B cell (primary cell): ENCODE results near the gene SSX2IP. TPM values are rescaled to one million over a fixed set of nuclear protein-coding genes. Genes with fewer than 3 reads are reported as not detected.

ENCODE experiments used
- ATAC-seq: fragments of 200-7000 bp; cut with Tn5 transposase; one replicate; pipeline ENCODE4 v1.10.0; 2021; ENCODE audit warnings: low read depth, mild to moderate bottlenecking, moderate number of reproducible peaks, moderate library complexity
- CTCF ChIA-PET: fragments of 350-600 bp; sonication (Branson Sonifier 250); formaldehyde crosslinking; loops from one replicate; lab custom pipeline; 2021; ENCODE audit warnings: antibody characterized with exemption, inconsistent platforms; lab: Charles Lee
- POLR2A ChIA-PET: fragments of 350-600 bp; sonication (Branson Sonifier 250); formaldehyde crosslinking; loops from one replicate; lab custom pipeline; 2021; ENCODE audit warnings: antibody characterized with exemption; lab: Charles Lee
- DNase-seq: peaks from one replicate; pipeline ENCODE4 v3.0.0; 2013
- H2AFZ ChIP-seq: 2 replicates; pipeline ENCODE4 v1.6.1; 2012; ENCODE audit warnings: mild to moderate bottlenecking, low read depth, low read length; ENCODE audit not compliant: insufficient read depth, poor library complexity, severe bottlenecking
- H3K27ac ChIP-seq, 2 donors: 1 replicate in 1 of 2; 2 replicates in 1 of 2; pipeline ENCODE4 v1.5.1; 2012 to 2013; ENCODE audit warnings: low read length in 2 of 2, mild to moderate bottlenecking in 2 of 2, moderate library complexity in 1 of 2
- H3K27me3 ChIP-seq, 4 experiments: fragments of 200-600 bp in 1 of 4; sonication (generic) in 1 of 4; replicated peaks in 1 of 4; 1 replicate in 2 of 4; 2 replicates in 2 of 4; pipeline versions ENCODE4 v1.6.1 to v1.7.0; 2013 to 2016; ENCODE audit warnings: low read length in 3 of 4, mild to moderate bottlenecking in 2 of 4, mixed read lengths in 1 of 4, moderate library complexity in 1 of 4; ENCODE audit not compliant: insufficient read depth in 4 of 4, control insufficient read depth in 3 of 4; ENCODE audit errors: control extremely low read depth in 1 of 4
- H3K36me3 ChIP-seq, 2 experiments: replicated peaks in 1 of 2; 1 replicate in 1 of 2; 2 replicates in 1 of 2; pipeline versions ENCODE4 v1.6.1 to v1.7.1; 2013; ENCODE audit warnings: low read length in 1 of 2; ENCODE audit not compliant: insufficient read depth in 2 of 2, control insufficient read depth in 1 of 2; ENCODE audit errors: control extremely low read depth in 1 of 2, extremely low read depth in 1 of 2
- H3K4me1 ChIP-seq, 2 donors: fragments of 200-600 bp in 1 of 2; sonication (generic) in 1 of 2; 1 replicate in 1 of 2; 2 replicates in 1 of 2; pipeline versions ENCODE4 v1.5.1 to v1.6.1; 2013 to 2017; ENCODE audit warnings: low read length in 2 of 2; ENCODE audit not compliant: control insufficient read depth in 2 of 2, insufficient read depth in 2 of 2
- H3K4me2 ChIP-seq: replicated peaks from 2 replicates; pipeline ENCODE3; 2012; ENCODE audit warnings: mild to moderate bottlenecking, low read depth, low read length; ENCODE audit not compliant: poor library complexity, severe bottlenecking
- H3K4me3 ChIP-seq, 5 experiments: fragments of 200-600 bp in 1 of 5; sonication (generic) in 1 of 5; 1 replicate in 3 of 5; 2 replicates in 2 of 5; pipeline versions ENCODE4 v1.5.1 to v1.7.0; 2011 to 2016; ENCODE audit warnings: low read length in 4 of 5, mild to moderate bottlenecking in 4 of 5, low read depth in 2 of 5, control low read depth in 1 of 5, moderate library complexity in 1 of 5; ENCODE audit not compliant: insufficient read depth in 1 of 5; ENCODE audit errors: control extremely low read depth in 1 of 5, extremely low read depth in 1 of 5
- H3K79me2 ChIP-seq: fragments of 200-600 bp; sonication (generic); one replicate; pipeline ENCODE4 v1.6.0; 2016; ENCODE audit warnings: low read length; ENCODE audit not compliant: control insufficient read depth, insufficient read depth
- H3K9ac ChIP-seq: fragments of 200-600 bp; sonication (generic); 2 replicates; pipeline ENCODE4 v1.6.1; 2017; ENCODE audit warnings: mild to moderate bottlenecking, low read length, moderate library complexity
- H3K9me3 ChIP-seq, 3 donors: one replicate each; pipeline versions ENCODE4 v1.6.1 to v1.7.1; 2013; ENCODE audit warnings: low read length in 2 of 3; ENCODE audit not compliant: control insufficient read depth in 2 of 3, insufficient read depth in 1 of 3; ENCODE audit errors: control extremely low read depth in 1 of 3
- H4K20me1 ChIP-seq: 2 replicates; pipeline ENCODE4 v1.6.0; 2012; ENCODE audit warnings: mild to moderate bottlenecking, low read length; ENCODE audit not compliant: insufficient read depth, control insufficient read depth, poor library complexity, severe bottlenecking
- H3K27ac Mint-ChIP-seq: one replicate; pipeline ENCODE4 v1.8.0; 2021; ENCODE audit warnings: mixed read lengths
- H3K27me3 Mint-ChIP-seq: one replicate; pipeline ENCODE4 v1.8.0; 2021; ENCODE audit warnings: mixed read lengths
- H3K4me1 Mint-ChIP-seq: one replicate; pipeline ENCODE4 v1.8.0; 2021; ENCODE audit warnings: mixed read lengths
- H3K4me3 Mint-ChIP-seq: one replicate; pipeline ENCODE4 v1.8.0; 2021; ENCODE audit warnings: mixed read lengths
- H3K9me3 Mint-ChIP-seq: one replicate; pipeline ENCODE4 v1.8.0; 2022; ENCODE audit warnings: mixed read lengths; ENCODE audit not compliant: insufficient read depth
- EZH2 ChIP-seq: IDR thresholded peaks from 2 replicates; pipeline ENCODE4 v1.6.1; 2012; ENCODE audit warnings: borderline replicate concordance, low read depth, mild to moderate bottlenecking, moderate library complexity, low read length; ENCODE audit not compliant: insufficient read depth, poor library complexity, severe bottlenecking
- WGBS: methylation state at CpG from one replicate; pipeline ENCODE4 v1.1.5; 2013; ENCODE audit warnings: missing lambda C conversion rate; ENCODE audit not compliant: insufficient coverage; 5-methylcytosine and 5-hydroxymethylcytosine counted together
- intact Hi-C: fragments of 100-400 bp; cut with micrococcal nuclease; formaldehyde crosslinking; loops from one replicate; pipeline ENCODE4 v1.10.0; 2022
- polyA plus RNA-seq: library from polyadenylated mRNA; depleted of rRNA; stranded (reverse); fragments of >200 nt; gene quantifications from 2 replicates; pipeline ENCODE4 v1.2.3, GENCODE V29; 2012
- total RNA-seq, 2 donors: library from RNA; stranded (reverse); fragments of 120-200 nt in 1 of 2; gene quantifications; 1 replicate in 1 of 2; 2 replicates in 1 of 2; pipeline versions ENCODE4 v1.2.3 to v1.2.4, GENCODE V29; 2013 to 2022
- TF ChIP-seq, protein P1 (sequence below): fragments of 200-600 bp; IDR thresholded peaks from one replicate; pipeline ENCODE4 v1.8.0; 2022; ENCODE audit warnings: antibody characterized with exemption, mild to moderate bottlenecking

SSX2IP gene
- total and polyA plus RNA-seq, 2 donors (not counting 1 experiment from before 2014, with no cell fraction given) = 0.95 to 10.3 TPM

- CTCF ChIA-PET = no interaction called here
- Mint-ChIP-seq H3K9me3 (no peaks in the 10 kb centered on the region), H3K4me3 (no peak overlapping the region), H3K4me1 (no peaks in the 10 kb centered on the region), H3K27me3 (no peaks in the 10 kb centered on the region), H3K27ac (no peak overlapping the region)
- Histone ChIP-seq H3K4me3 (no peak overlapping the region), H4K20me1 (no peaks in the 10 kb centered on the region), H3K9me3 (no peaks in the 10 kb centered on the region), H3K9ac (no peak overlapping the region), H3K79me2 (no peaks in the 10 kb centered on the region), H3K36me3 (no peaks in the 10 kb centered on the region), H3K4me1 (no peaks in the 10 kb centered on the region), H3K4me2 (no peak overlapping the region), H3K27me3 (no peaks in the 10 kb centered on the region), H3K27ac (no peak overlapping the region), H2AFZ (no peak overlapping the region)
- no CpG with 5 or more reads among the region's 2 CpGs for WGBS
- ATAC-seq = no peak
- TF ChIP-seq EZH2 = no peak
- TF ChIP-seq, protein P1, sequence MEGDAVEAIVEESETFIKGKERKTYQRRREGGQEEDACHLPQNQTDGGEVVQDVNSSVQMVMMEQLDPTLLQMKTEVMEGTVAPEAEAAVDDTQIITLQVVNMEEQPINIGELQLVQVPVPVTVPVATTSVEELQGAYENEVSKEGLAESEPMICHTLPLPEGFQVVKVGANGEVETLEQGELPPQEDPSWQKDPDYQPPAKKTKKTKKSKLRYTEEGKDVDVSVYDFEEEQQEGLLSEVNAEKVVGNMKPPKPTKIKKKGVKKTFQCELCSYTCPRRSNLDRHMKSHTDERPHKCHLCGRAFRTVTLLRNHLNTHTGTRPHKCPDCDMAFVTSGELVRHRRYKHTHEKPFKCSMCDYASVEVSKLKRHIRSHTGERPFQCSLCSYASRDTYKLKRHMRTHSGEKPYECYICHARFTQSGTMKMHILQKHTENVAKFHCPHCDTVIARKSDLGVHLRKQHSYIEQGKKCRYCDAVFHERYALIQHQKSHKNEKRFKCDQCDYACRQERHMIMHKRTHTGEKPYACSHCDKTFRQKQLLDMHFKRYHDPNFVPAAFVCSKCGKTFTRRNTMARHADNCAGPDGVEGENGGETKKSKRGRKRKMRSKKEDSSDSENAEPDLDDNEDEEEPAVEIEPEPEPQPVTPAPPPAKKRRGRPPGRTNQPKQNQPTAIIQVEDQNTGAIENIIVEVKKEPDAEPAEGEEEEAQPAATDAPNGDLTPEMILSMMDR = no peak
- intact Hi-C loops = no loop called here
- POLR2A ChIA-PET = no interaction called here
- no peak for DNase-seq
Observed at GRCh38 chr1:84644472-84644871, 45.8 kb downstream of the SSX2IP start.

DNA sequence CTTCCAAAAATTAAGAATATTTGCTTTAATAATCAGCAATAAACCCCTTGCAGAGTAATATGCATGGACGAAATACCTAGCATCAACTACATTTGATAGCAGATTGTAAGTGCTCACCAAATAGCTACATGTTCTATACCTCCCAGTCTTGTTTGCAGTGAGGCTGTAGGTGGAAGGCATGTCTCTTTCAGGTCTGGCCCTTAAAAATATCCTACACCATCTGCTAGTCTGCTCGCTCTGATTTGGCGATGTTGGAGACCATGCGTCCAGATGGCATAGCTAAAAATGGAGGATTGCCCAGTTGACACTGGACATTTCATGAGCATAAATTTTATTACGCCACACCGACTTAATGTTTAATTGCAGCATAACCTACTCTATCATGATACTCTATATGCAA, 47.1 kb downstream of the SSX2IP start:
- H4K20me1 ChIP-seq = no peaks in the 10 kb centered on the region
- H3K27ac ChIP-seq = no peak overlapping the region
- Mint-ChIP-seq H3K27ac (no peak overlapping the region), H3K27me3 (no peaks in the 10 kb centered on the region), H3K9me3 (no peaks in the 10 kb centered on the region), H3K4me1 (no peaks in the 10 kb centered on the region), H3K4me3 (no peak overlapping the region)
- ATAC-seq (no peak), DNase-seq (no peak)
- H3K4me3 ChIP-seq = no peak overlapping the region
- H3K4me2 ChIP-seq = no peak overlapping the region
- no peaks in the 10 kb centered on the region for H3K9me3 ChIP-seq
- ChIA-PET POLR2A (no interaction called here), CTCF (interaction anchor here (0.9 kb wide), 1 partner anchor 12 kb away, joined by 3 read pairs; no protein-coding TSS in a partner anchor)
- 100% methylated on average over 3 of the region's 6 CpGs for WGBS
- H3K36me3 ChIP-seq = no peaks in the 10 kb centered on the region
- no peak for TF ChIP-seq EZH2
- no peaks in the 10 kb centered on the region for H3K4me1 ChIP-seq
- no peak overlapping the region for H3K9ac ChIP-seq
- H3K27me3 ChIP-seq = no peaks in the 10 kb centered on the region
- intact Hi-C loops = no loop called here
- H2AFZ ChIP-seq = no peak overlapping the region
- H3K79me2 ChIP-seq = no peaks in the 10 kb centered on the region
